ENCODE results near the gene SLC16A9. TPM values are rescaled to one million over a fixed set of nuclear protein-coding genes. Genes with fewer than 3 reads are reported as not detected.

The SLC16A9 gene
- total RNA-seq, 1 experiment from 2014 or later, result 4.1 TPM

GRCh38 chr10:59708816-59709394, 745 bp downstream of the SLC16A9 start:
- H2AK5ac ChIP-seq (ENCODE audit: insufficient read length, low read length), result no peak overlapping the region
- H2BK5ac ChIP-seq (ENCODE audit: insufficient read length, low read length), result no peak overlapping the region
- no peaks in the 10 kb centered on the region; the same call in 1 of the 2 replicates for H3K4me1 ChIP-seq (ENCODE audit: insufficient read depth, low read length)
- no peak overlapping the region for H2BK20ac ChIP-seq (ENCODE audit: low read depth, low read length, poor library complexity, severe bottlenecking)
- no peaks in the 10 kb centered on the region for H3K79me1 ChIP-seq (ENCODE audit: insufficient read depth, low read depth, low read length, poor library complexity, severe bottlenecking)
- no peak overlapping the region for H2AFZ ChIP-seq (ENCODE audit: low read length)
- H3K4ac ChIP-seq (ENCODE audit: low read depth, low read length), result peak overlapping the region; percentile 74
- H3K56ac ChIP-seq (ENCODE audit: insufficient read length, low read depth, low read length), result no peak overlapping the region
- no peak overlapping the region for H3T11ph ChIP-seq (ENCODE audit: low read length)
- no peaks in the 10 kb centered on the region for H4K20me1 ChIP-seq (ENCODE audit: control insufficient read depth, insufficient read depth, insufficient read length)
- H2BK120ac ChIP-seq (ENCODE audit: low read depth, low read length, poor library complexity, severe bottlenecking), result no peak overlapping the region
- WGBS (ENCODE audit: extremely low coverage, insufficient read length, low lambda C conversion rate), result no CpG with 5 or more reads among the region's 42 CpGs
- H3K9ac ChIP-seq (ENCODE audit: extremely low read depth, insufficient read length, low read length), result peak overlapping the region; percentile 75
- Mint-ChIP-seq H3K4me1 (peaks cover 12 to 41% of the 10 kb centered on the region in 2 experiments), H3K4me3 (peak overlapping the region; percentile 79 to 85), H3K27ac (peak overlapping the region in 1 of 3 experiments; percentile 76; a peak in 1 of 7 replicates), H3K27me3 (ENCODE audit: low read depth) (peaks cover 51% of the 10 kb centered on the region), H3K36me3 (ENCODE audit: insufficient read depth in 1 of 3, low read depth in 3 of 3) (peaks cover 4 to 34% (median 6%) of the 10 kb centered on the region in 3 experiments; a peak in 6 of 7 replicates), H3K9me3 (peaks cover 0 to 3% of the 10 kb centered on the region in 2 experiments; a peak in 1 of 5 replicates)
- H3K23ac ChIP-seq (ENCODE audit: insufficient read length, low read depth, low read length), result no peak overlapping the region
- peak overlapping the region; percentile 89 for H3K18ac ChIP-seq (ENCODE audit: insufficient read length, low read depth, low read length)
- no peaks in the 10 kb centered on the region for H3K79me2 ChIP-seq (ENCODE audit: insufficient read depth, low read length)
- peak; percentile 53 for DNase-seq
- H3K9me3 ChIP-seq (ENCODE audit: control insufficient read depth, low read depth, low read length), result no peaks in the 10 kb centered on the region
- H3K14ac ChIP-seq (ENCODE audit: insufficient read depth, low read length), result peak overlapping the region; percentile 97
- no peak overlapping the region for H4K5ac ChIP-seq (ENCODE audit: insufficient read length, low read depth, low read length)
- no peak overlapping the region for H2BK12ac ChIP-seq (ENCODE audit: insufficient read length, low read depth, low read length)
- peak overlapping the region; percentile 49 for H3K4me2 ChIP-seq (ENCODE audit: insufficient read depth, insufficient read length, low read length)
- H3K27me3 ChIP-seq (ENCODE audit: insufficient read depth, low read length), result no peaks in the 10 kb centered on the region; the same call in 1 of the 2 replicates
- no peak for TF ChIP-seq CTCF (conservative IDR thresholded peaks at IDR 0.05)
- H3K27ac ChIP-seq (ENCODE audit: insufficient read length, low read depth, low read length), result no peak overlapping the region
- no peak overlapping the region for H2BK15ac ChIP-seq (ENCODE audit: low read depth, low read length)
- peak overlapping the region; percentile 96 for H4K91ac ChIP-seq (ENCODE audit: insufficient read length, low read depth, low read length)
- peaks cover 18% of the 10 kb centered on the region for H3K23me2 ChIP-seq (ENCODE audit: insufficient read length, low read depth, low read length, poor library complexity, severe bottlenecking)
- no peak overlapping the region for H4K8ac ChIP-seq (replicated peaks; ENCODE audit: insufficient read length, low read depth, low read length)

Data from H9 (cell line).